ENCODE results near the gene FSTL5.
"Not testable (repeated sequence)": the region's sequence is repeated elsewhere in the genome, so short reads cannot be mapped to it uniquely, and the experiment has no call there.

Gene FSTL5

DNA sequence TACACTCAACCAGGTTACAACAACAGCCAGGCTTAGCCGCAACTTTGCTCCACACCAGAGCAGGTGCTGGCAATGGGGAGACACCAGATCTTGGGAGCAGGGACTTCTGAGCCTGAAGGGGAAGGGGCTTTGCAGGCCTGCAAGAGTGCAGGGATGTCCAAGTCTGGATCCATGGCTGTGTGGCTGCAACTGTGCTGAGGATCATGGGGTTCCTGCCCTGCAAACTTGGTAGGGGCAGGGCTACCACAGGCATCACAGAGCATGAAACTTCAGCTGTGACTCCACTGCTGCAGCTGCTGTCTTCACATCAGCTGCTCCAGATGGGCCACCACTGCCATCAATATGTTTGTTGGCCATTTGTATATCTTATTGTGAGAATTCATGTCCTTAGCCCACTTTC is 340.4 kb downstream of the FSTL5 start:
- DNase-seq, result no peak

DNA sequence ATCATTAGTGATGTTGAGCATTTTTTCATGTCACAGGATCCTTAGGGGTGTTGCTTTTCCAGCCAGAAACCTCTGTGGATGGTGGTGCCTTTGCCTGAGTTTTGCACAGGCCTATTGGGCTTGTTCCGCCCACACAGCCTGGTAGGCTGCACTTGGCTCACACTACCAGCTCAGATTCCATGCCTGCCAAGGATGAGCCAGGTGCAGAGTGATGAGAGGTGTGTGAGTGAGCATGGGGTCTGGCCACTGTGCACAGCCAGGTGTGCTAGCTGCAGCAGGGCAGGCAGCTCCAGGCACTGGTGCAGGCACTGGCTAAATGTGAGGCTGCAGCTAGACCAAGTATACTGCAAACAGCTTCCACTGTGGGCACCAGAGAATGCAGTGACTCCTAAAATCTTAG is 341.6 kb downstream of the FSTL5 start:
- no peak for DNase-seq

DNA sequence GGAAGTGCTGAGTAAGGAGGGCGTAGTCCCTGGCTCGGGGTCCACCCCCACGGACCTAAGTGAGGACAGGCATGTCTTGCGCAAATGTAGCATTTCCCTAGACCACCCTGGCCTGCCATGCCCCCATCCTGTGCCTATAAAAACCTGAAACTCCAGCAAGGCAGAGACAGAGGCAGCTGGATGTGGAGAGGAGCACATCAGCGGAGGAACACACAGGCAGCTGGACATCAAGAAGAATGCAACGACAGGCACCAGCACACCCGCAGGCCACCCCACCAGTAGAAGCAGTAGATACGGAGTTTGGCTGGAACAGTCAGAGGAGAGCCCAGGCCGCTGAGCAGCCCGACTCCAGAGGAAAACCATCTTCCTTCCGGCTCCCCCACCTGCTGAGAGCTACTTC is 345.9 kb downstream of the FSTL5 start:
- DNase-seq, result no peak

DNA sequence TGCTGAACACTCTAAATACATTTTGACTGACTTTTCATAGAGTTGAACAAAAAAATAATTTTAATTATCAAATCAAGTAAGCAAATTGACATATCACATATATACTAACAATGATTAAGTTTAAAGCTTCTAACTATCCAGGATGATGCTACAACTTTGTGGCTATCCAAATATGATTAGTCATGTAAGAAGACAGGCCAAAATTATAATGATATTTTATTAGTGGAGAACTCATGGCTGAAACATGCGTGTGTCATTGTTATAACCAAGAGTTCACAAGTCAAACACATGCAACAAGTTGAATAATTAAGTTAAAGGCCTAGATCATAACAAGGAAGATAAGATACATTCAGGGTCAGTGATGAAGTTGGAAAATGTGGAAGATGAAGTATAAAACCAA is 346.8 kb downstream of the FSTL5 start:
- DNase-seq, result no peak

DNA sequence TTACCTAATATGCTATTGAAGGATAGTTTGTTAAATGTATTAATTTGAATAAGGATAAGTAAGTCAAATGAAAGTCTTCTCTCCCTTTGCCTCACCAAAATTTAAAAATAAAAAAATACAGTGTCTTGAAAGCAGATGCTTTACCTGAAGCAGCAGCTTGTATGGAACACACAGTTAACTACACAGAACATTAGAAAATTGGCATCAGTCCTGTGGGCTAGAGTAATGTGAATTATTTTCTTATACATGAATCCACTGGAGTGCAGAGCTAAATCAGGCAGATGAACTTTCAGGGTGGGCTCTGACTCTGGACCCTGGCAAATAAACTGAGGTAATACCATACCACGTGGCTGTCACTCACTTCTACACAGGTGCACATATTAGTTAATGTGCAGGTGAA is 348.0 kb downstream of the FSTL5 start:
- DNase-seq, result no peak

DNA sequence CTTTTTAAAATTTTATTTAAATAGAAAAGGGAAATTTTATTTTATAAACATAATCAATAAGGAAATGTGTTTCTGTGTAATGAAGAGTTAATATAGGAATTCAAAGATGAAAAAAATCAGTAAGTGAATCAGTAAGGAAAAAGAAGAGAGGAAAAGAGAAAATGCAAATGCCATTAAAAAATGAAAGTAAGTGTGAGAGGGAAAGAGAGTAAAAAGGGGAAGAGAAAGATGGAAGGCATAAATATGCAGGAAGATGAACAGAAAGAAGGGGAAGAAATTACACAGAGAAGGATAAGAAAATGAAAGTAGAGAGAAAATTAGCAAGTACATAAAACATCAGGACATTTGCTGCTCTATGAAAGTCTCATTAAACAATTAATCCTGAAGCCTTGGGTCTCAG is 349.9 kb downstream of the FSTL5 start:
- DNase-seq, result no peak

DNA sequence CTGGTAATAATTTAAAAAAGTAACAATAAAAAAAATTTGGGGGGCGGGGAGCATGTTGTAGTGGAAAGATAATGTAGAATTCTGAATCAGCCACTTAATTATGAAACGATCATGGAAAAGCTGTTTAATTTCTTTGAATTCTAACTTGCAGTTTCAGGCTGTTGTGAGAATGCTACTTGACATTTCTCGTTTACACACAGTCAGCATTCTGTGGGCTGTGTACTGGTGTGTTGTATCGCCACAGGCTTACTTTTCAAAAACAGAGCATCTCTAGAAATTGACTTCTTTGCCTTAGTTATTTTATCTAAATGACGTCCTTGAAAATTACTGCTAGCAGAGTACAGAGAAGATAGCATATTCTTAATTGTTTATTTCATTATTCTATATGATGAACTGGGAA is 350.4 kb downstream of the FSTL5 start:
- no peak for DNase-seq

DNA sequence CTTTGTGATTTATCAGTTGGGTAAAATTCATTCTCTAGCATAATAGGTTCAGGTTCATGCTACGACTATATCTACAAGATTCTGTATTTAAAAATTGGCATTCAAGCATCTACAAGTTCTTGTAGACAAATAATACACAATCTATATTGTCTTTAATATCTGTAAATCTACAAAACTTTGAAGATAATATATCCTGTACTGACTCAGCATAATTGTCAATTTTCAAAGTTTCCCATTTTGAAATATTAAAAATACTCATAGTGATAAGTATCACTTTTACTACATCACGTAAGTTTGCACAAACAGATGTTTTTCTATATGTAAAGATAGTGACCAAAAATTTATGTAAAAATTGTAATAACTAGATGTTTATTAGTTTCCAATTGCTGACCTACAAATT is 360.6 kb downstream of the FSTL5 start:
- no peak for DNase-seq

DNA sequence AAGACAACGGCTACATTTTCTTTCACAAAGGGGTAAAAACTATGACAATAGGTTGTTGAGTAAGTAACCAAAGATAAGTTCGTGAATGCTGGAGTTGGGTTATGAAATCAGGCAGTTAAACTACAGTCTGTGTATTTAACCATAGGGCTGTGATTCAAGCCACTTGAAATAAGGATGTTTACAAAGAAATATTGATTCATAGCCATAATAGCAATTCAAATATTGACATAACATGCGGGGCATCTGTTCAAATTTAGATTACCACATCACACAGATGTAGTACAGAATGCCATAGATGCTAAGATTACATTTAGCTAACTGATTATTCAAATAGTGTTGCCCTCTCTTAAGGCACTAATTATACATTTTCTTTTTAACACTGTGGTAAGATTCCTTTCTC is 364.1 kb downstream of the FSTL5 start:
- no peak for DNase-seq

DNA sequence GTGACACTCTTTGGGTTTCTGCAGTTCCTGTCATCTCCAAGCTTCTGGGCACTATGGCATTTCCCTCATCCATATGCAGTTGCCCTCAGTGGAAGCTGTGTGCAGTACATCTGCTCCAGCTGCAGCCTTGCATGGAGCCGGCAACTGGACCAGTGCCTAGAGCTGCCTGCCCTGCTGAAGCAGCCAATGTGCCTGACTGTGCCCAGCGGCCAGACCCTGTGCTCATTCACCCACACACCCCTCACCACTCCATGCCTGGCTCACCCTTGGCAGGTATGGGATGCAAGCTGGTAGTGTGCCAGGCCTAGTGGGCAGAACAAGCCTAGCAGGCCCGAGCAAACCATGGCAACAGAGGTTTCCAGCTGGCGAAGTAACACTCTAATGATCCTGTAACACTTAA is 370.8 kb downstream of the FSTL5 start:
- no peak for DNase-seq

DNA sequence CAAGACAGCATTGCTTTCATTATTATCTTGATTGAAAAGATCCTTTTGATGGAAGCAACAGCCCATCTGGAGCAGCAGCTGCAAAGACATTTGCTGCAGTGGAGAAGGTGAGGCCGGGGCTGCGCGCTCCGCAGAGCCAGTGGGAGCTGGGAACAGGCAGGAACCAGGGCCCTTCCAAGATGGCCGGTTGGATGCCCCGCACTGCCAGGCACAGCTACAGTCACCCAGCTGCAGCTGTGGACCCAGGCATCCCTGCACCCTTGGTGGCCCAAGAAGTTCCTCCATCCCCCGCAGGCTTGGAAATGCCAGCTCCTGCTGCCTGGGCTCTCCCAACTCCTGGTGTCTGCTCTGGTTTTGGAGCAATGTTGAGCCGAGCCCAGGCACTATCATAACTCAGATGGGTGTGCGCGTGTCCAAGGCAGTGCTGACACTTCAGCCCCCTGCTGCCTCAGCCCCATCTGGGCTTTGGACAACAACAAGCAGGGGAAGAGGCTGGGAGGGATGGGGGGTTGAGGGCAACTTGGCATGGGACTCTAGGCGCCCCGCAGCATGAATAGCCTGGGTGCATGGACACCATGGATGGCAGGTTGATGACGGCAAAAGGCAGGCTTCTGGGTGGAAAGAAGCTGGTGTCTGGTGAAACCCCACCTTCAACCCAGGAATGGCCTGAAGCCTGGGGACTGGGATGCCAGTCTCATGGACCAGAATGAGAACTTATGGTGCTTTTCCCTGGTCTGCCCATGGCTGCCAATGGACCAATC is 371.8 kb downstream of the FSTL5 start:
- no peak for DNase-seq

DNA sequence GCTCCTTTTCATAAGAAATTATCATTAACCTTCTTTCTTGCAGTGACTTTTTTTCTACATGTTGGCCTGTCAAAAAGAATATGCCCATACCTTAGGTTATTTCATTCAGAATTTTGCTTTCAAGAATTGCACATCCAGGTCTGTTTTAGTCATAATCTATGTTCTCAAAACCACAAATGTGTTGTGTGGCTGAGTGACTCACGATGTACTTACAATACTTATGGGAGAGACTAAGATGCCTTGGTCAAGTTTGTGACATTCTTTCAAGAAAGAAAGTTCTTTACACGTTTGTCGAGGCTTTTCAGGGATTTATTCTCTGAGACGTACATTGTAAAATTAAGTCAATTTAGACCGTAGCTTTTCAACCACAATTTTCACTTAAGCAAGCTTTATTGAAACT is 396.7 kb downstream of the FSTL5 start:
- no peak for DNase-seq

DNA sequence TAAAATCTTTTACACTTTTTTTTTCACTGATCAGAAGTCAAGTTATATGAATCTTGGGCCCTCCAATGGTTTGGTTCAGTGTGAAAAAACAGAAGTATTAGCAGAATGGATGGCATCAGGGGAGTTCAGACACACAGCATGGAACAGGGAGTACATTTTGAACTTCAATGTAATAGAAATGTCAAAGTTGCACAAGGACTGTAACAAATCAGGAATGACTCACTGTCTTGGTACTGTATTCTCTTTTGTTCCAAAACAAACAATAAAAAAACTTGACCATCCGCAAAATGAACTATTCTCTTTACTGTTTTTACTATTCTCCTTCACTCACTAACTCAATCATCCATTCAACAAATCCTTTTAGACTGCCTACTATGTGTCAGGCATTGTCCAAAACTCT is 401.0 kb downstream of the FSTL5 start:
- DNase-seq, result no peak

DNA sequence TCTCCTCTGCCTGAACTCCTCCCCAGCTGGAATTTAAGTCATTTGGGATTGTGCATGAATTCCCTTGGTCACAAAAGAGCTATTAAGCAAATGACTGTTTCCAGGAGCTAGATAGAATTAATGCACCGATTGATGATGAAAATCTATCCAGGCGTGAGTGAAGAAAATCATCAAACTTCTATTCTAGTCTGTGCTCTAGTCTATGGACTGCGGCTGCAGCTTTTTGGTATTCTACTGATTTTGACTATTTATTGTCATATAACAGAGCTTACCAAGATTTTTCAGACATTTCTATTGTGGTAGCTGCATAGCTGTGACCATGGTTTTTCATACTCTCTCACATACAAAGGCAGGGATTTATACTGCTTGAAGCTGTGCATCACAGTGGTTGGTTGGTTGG is 403.8 kb downstream of the FSTL5 start:
- DNase-seq, result no peak

DNA sequence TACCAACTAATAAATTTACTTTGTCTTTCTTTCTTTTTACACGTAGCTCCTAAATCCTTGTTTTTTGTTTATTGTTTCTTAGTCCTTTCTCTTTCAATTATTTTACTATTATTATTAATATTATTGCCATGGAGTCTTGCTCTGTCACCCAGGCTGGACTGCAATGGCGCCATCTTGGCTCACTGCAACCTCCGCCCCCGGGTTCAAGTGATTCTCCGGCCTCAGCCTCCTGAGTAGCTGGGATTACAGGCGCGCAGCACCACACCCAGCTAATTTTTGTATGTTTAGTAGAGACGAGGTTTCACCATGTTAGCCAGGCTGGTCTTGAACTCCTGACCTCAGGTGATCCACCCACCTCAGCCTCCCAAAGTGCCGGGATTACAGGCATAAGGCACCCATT is 405.4 kb downstream of the FSTL5 start:
- DNase-seq, result not testable (repeated sequence)

DNA sequence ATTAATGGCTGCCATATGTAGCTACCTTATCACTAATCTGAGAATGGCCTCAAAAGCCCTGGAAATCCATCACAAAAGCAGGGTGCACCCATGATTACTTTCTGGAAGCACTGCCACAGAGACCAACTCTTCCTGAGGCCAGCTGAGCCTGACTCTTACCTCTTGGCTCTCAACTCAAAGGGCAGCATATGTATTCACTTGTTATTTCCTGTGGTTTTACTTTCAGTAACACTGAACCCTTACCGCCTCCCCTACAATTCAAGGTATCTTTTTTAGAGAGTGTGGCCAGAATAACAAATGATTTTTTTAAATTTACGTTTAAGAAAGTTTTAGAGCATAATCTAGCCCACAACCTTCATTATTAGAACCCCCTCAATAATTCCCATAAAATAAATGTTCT is 434.9 kb downstream of the FSTL5 start:
- DNase-seq, result no peak

DNA sequence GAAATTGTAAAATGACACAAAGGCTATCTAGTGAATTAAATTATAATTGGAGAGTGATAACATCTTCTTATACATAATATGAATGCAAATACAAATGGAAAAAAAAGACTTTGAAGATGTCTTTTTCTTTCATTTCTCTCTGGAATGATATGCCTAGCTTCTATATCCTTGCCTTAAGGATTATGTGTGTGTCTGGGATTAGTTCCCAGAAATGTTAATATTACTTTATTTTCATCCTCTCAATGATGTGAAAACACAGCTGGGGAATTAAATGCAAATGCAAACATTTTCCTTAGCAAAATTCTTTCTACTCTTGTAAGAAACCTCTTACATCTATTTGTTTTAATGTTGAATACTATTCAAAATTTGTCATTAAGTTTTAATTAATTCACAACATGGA is 441.9 kb downstream of the FSTL5 start:
- no peak for DNase-seq

DNA sequence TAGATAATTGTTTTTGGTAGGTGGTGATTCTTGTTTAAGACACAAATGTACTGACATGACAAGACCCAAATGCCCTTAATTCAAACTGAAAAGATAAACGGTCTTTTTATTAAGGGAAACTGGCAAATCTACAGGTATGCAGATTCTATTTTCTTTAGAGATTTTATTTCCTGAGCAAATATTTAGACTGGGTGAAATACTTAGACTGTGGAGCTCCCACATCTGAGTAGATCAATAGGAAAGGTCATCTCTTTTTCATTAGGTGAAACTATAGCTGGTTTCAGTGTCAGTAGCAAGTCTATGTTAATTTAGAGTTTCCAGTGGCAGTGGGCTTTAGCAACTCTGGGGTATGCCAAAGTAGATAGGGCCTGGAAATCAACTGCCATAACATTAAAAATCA is 446.7 kb downstream of the FSTL5 start:
- DNase-seq, result no peak

DNA sequence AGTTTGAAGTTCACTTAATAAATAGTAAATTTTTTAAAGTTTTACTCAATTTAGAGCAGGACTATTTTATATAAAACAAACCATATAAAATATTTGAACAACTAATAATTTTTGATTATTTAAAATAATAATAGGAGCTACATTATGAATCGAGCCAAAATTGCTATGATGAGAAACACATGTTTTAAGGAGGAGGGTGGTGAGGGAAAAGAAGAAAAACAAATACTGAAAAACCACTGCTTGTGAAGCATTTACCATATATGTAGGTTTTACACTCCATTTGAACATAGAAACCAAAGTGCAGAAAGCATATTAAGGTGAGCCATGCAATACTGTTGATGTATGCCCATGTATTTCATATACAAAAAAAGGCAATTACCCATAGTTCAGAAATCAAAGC is 448.9 kb downstream of the FSTL5 start:
- no peak for DNase-seq

DNA sequence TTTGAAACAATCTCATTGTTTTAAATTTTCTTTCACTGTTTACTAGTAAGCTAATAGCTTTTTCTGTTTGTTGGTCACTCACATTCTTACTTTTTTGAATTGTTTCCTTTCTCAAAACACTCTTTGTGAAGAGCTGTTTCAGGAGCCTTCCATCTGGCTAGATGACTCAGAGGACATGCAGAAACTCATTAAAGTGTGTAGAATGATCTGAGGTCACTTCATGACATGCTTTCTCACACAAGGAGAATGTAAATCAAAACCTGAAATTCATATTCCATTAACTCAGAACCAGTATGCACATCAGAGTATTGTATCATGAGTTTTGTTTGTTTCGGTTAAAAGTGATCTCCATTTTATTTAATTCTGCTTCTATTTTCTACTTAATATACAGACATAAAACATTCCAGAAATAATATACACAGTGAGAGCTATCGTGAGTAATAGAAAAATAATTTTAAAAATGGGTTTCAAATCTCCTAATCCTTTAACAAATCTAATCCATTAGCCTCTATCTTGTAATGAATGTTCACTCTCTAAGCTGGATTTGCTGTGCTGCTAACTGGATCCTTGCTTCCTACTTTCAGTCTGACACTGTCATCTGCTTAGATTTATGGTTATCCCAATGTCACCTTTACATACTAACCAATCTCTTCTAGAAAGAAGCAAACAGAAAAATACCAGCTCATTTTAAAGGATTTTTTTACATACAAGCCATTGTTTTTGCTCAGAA is 449.6 kb downstream of the FSTL5 start:
- DNase-seq, result no peak

DNA sequence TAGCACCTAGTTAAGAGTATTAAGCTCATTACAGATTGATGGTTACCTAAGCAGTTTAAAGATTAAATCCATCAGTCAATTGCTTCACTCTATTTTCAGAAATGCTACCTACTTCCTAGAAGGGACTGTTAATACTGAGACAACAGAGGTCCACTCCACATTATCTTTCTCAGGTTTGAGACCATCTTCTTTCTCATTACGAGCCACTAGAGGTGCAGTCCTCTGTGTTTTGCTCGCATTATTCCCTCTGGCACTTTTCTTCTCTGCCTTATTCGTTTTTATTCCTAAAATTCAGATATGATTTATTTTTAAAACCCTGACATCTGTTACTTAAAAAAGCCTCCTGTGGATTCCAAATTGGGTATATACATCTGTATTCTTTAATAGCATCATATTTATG is 459.1 kb downstream of the FSTL5 start:
- no peak for DNase-seq

DNA sequence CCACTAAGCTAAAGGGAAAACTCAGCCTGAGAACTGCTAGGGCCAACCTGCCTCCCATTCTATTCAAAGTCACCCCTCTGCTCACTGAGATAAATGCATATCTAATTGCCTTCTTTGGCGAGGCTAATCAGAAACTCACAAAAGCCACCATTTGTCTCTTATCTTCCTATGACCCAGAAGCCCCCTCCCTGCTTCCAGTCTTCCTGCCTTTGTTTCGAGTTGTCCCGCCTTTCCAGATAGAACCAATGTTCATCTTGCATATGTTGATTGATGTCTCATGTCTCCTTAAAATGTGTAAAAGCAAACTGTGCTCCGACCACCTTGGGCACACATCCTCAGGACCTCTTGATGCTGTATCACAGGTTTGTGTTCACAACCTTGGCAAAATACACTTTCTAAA is 459.8 kb downstream of the FSTL5 start:
- no peak for DNase-seq

DNA sequence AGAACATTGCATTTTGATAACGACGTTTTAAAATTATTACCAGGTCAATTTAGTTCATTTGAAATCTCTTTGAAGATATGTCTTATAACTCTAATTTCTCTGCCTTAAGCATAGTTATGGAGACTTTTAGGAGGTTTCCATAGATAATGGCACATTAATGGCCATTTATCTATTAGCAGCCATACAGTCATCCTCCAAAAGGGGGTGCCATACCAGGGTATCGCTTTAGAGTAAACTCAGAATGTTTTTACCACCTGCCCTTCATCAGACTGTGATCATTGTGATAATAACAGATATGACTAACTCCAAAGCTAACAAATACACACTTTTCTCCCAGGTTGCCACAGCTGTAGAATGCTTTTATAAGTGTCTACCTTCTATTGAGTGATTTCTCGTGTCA is 461.5 kb downstream of the FSTL5 start:
- DNase-seq, result no peak

DNA sequence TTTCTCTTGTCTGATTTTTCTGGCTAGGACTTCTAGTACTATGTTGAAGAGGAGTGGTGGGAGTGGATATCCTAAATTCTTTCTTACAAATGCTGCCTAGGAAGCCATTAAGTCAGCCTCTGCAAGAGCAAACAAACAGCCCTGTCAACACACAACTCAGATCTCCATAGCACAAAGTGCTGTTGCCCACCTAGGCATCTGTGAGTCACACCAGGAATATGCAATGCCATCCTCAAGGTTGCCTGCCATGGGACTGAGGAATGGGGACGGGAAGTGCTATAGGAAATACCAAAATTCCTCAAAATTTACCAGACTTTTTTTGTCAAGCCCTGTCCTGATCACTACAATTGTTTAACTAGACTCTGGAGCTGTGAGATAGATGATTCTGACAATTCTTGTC is 466.9 kb downstream of the FSTL5 start:
- no peak for DNase-seq

DNA sequence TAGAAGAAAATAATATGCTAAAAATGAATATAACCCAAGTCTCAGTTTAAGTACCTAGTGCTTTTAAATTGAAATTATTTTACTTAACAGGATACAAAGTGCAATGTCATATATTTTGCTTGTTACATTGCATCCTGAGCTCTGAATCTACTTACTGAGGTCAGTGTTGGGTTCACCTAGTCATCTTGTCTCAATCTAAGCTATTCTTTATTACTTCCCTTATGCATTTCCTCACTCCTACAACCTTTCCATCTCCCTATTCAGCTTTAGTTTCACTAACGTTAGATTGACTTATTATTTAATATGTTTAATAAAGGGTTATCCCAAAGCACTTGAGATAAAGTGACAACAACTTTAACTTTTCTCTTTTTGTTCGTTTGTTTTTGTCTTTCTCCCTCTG is 483.7 kb downstream of the FSTL5 start:
- no peak for DNase-seq

Measured in NCI-H2171 (cell line).